Measurements from ENCODE around the gene HBS1L.

The HBS1L gene

DNA sequence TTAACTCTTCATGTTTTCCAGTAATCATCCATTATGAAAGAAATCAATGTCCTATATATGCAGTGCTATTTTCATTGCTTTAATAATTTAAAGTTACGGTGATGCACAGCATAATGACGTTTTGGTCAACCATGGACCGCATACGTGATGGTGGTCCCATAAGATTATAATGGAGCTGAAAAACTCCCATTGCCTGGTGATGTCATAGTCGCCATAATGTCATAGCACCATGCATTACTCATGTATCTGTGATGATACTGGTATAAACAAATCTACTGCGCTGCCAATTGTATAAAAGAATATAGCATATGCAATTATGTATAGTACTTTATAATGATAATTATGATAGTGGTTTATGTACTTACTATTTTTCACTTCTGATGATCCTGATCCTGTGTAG lies 62.5 kb downstream of the HBS1L start:
- peaks cover 22 to 55% (median 47%) of the 10 kb centered on the region in 5 donors for H3K36me3 ChIP-seq (ENCODE audit: control insufficient read depth in 5 of 5, insufficient read depth in 5 of 5, low read length in 5 of 5)
- no peak overlapping the region for H3K27ac ChIP-seq (ENCODE audit: low read depth, low read length)
- no peak overlapping the region for H3K4me3 ChIP-seq (ENCODE audit: low read depth in 1 of 5, low read length in 5 of 5)
- H3K9ac ChIP-seq (ENCODE audit: low read length in 5 of 5), result no peak overlapping the region
- H3K9me3 ChIP-seq (ENCODE audit: control insufficient read depth in 5 of 5, low read length in 5 of 5), result no peaks in the 10 kb centered on the region
- no peaks in the 10 kb centered on the region for H3K27me3 ChIP-seq (ENCODE audit: control insufficient read depth in 5 of 5, insufficient read depth in 4 of 5, low read length in 5 of 5)
- no peaks in the 10 kb centered on the region for H3K4me1 ChIP-seq (ENCODE audit: control insufficient read depth in 5 of 5, insufficient read depth in 5 of 5, low read length in 5 of 5)

DNA sequence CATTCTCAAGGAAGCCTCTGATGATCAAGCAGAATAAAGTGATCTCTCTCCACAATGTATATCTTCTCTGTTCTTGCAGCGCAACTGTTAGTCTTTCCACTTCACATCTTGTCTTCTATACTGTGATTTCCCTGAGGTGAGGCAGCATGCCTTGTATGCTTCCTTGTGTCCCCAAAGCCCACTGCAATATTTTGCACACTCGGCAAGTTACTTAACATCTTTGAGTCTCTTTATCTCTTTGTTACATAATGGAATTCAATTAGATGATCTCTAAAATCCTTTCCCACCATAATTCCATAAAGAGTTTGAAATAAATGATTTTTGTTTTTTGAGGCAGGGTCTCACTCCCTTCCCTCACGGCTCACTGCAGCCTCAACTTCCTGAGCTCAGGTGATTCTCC lies 64.4 kb downstream of the HBS1L start:
- Histone ChIP-seq H3K4me1 (ENCODE audit: control insufficient read depth in 5 of 5, insufficient read depth in 5 of 5, low read length in 5 of 5) (no peaks in the 10 kb centered on the region), H3K9ac (ENCODE audit: low read length in 5 of 5) (no peak overlapping the region), H3K36me3 (ENCODE audit: control insufficient read depth in 5 of 5, insufficient read depth in 5 of 5, low read length in 5 of 5) (peaks cover 16 to 53% (median 45%) of the 10 kb centered on the region in 5 donors)

DNA sequence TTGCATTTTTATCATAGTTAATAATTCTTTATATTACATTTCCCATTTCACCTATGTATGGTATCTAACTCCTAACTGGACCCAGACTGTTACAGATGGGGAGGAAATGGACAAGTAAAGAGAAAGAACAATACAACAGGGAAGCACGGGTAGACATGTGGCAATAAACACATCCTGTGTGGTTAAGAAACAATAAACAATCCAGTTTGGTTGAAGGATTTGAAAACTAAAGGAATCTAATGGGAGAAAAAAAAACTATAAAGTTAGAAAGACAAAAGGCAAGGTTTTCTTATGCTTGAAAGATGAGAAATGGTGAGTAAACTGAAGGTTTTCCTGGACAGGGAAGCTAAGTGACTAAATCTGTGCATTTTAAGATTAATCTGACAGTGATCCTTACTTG lies 69.8 kb downstream of the HBS1L start:
- Histone ChIP-seq H3K9me3 (ENCODE audit: control insufficient read depth in 5 of 5, low read length in 5 of 5) (no peaks in the 10 kb centered on the region), H3K27ac (ENCODE audit: low read depth, low read length) (no peak overlapping the region), H3K27me3 (ENCODE audit: control insufficient read depth in 5 of 5, insufficient read depth in 4 of 5, low read length in 5 of 5) (no peaks in the 10 kb centered on the region), H3K4me1 (ENCODE audit: control insufficient read depth in 5 of 5, insufficient read depth in 5 of 5, low read length in 5 of 5) (peaks cover 0 to 4% (median 0%) of the 10 kb centered on the region in 5 donors), H3K9ac (ENCODE audit: low read length in 5 of 5) (no peak overlapping the region), H3K4me3 (ENCODE audit: low read depth in 1 of 5, low read length in 5 of 5) (no peak overlapping the region), H3K36me3 (ENCODE audit: control insufficient read depth in 5 of 5, insufficient read depth in 5 of 5, low read length in 5 of 5) (peaks cover 23 to 53% (median 37%) of the 10 kb centered on the region in 5 donors)

More for the DNA sequence above, 64.4 kb downstream of the HBS1L start:
- no peak overlapping the region for H3K27ac ChIP-seq (ENCODE audit: low read depth, low read length)
- no peak overlapping the region for H3K4me3 ChIP-seq (ENCODE audit: low read depth in 1 of 5, low read length in 5 of 5)
- no peaks in the 10 kb centered on the region for H3K9me3 ChIP-seq (ENCODE audit: control insufficient read depth in 5 of 5, low read length in 5 of 5)
- H3K27me3 ChIP-seq (ENCODE audit: control insufficient read depth in 5 of 5, insufficient read depth in 4 of 5, low read length in 5 of 5), result no peaks in the 10 kb centered on the region

DNA sequence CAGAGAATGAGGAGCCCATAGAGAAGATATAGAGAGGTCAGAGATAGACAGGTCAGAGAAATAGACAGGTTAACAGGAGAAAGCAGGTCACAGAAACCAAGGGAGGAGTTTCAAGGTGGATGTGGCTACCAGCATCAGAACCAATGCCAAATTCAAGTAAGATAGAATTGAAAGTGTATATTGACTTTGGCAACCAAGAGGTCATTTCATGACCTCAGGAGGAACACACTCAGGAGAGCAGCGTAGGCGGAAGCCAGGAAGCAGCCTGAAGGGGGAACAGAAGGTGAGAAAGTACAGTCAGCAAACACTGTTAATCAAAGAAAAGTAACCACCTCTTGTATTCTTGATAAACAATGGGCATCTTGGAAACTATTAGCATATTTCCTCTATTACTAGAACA lies 70.8 kb downstream of the HBS1L start:
- Histone ChIP-seq H3K4me1 (ENCODE audit: control insufficient read depth in 5 of 5, insufficient read depth in 5 of 5, low read length in 5 of 5) (peaks cover 0 to 4% (median 0%) of the 10 kb centered on the region in 5 donors), H3K27ac (ENCODE audit: low read depth, low read length) (no peak overlapping the region), H3K36me3 (ENCODE audit: control insufficient read depth in 5 of 5, insufficient read depth in 5 of 5, low read length in 5 of 5) (peaks cover 28 to 54% (median 37%) of the 10 kb centered on the region in 5 donors), H3K27me3 (ENCODE audit: control insufficient read depth in 5 of 5, insufficient read depth in 4 of 5, low read length in 5 of 5) (no peaks in the 10 kb centered on the region), H3K4me3 (ENCODE audit: low read depth in 1 of 5, low read length in 5 of 5) (no peak overlapping the region), H3K9ac (ENCODE audit: low read length in 5 of 5) (no peak overlapping the region), H3K9me3 (ENCODE audit: control insufficient read depth in 5 of 5, low read length in 5 of 5) (no peaks in the 10 kb centered on the region)

DNA sequence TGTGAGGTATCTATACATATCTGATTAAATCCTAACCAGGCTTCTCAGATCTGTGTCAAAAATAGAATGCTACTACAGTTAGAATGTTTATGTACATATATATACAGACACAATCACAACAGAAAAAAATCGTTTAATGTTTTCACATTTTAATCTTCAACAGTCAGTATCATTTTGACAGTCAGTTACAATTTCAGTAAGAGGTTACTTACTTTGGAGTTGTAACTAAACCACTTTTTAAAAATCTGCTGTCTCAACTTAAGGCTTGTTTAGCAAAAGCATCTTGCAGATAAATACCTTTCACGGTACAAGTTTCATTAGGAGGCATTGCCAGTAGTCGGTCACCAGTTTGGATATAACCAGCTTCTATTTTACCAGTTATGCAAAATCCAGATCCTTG lies 72.5 kb downstream of the HBS1L start:
- Histone ChIP-seq H3K9me3 (ENCODE audit: control insufficient read depth in 5 of 5, low read length in 5 of 5) (no peaks in the 10 kb centered on the region), H3K9ac (ENCODE audit: low read length in 5 of 5) (no peak overlapping the region), H3K36me3 (ENCODE audit: control insufficient read depth in 5 of 5, insufficient read depth in 5 of 5, low read length in 5 of 5) (peaks cover 29 to 58% (median 42%) of the 10 kb centered on the region in 5 donors), H3K27ac (ENCODE audit: low read depth, low read length) (no peak overlapping the region), H3K27me3 (ENCODE audit: control insufficient read depth in 5 of 5, insufficient read depth in 4 of 5, low read length in 5 of 5) (no peaks in the 10 kb centered on the region), H3K4me3 (ENCODE audit: low read depth in 1 of 5, low read length in 5 of 5) (no peak overlapping the region), H3K4me1 (ENCODE audit: control insufficient read depth in 5 of 5, insufficient read depth in 5 of 5, low read length in 5 of 5) (peaks cover 0 to 4% (median 0%) of the 10 kb centered on the region in 5 donors)

DNA sequence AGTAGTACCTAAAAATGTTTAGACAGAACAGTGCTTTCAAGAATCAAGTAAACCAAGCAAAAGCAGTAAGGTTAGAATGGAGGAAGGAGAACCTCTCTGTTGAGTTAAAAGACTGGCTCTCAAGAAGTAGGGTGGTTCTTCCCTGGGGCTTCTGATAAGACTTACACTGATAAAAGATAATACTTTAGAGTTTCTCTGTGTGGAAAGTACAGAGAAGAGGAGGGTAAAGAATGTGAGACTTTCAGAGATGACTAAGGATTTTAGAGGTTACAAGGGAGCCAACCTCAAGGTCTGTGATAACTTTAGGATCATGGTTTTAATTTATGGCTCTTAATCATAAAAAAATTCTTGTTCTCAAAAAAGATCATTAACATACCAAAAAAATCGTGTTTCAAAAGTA lies 73.8 kb downstream of the HBS1L start:
- Histone ChIP-seq H3K4me3 (ENCODE audit: low read depth in 1 of 5, low read length in 5 of 5) (no peak overlapping the region), H3K9me3 (ENCODE audit: control insufficient read depth in 5 of 5, low read length in 5 of 5) (no peaks in the 10 kb centered on the region), H3K4me1 (ENCODE audit: control insufficient read depth in 5 of 5, insufficient read depth in 5 of 5, low read length in 5 of 5) (peaks cover 0 to 4% (median 0%) of the 10 kb centered on the region in 5 donors), H3K27ac (ENCODE audit: low read depth, low read length) (no peak overlapping the region), H3K9ac (ENCODE audit: low read length in 5 of 5) (no peak overlapping the region), H3K36me3 (ENCODE audit: control insufficient read depth in 5 of 5, insufficient read depth in 5 of 5, low read length in 5 of 5) (peaks cover 29 to 65% (median 42%) of the 10 kb centered on the region in 5 donors), H3K27me3 (ENCODE audit: control insufficient read depth in 5 of 5, insufficient read depth in 4 of 5, low read length in 5 of 5) (no peaks in the 10 kb centered on the region)

DNA sequence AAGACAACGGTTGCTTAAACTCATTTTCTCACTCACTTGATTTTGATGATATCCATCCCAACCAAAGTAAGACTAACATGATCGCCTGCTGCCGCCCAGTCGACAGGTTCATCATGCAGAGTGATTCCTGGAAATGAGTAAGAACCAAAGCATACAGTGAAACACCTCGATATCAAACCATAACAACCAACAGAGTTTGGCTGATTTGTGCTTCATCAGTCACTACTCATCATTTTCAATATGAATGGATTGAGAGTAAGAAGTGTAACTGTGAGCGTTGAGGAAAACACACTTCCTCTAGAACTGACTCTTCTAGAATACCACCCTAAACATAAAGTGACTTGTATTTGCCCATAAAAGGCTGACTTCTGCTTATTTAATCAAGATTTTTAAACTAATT lies 75.5 kb downstream of the HBS1L start:
- Histone ChIP-seq H3K9ac (ENCODE audit: low read length in 5 of 5) (no peak overlapping the region), H3K9me3 (ENCODE audit: control insufficient read depth in 5 of 5, low read length in 5 of 5) (no peaks in the 10 kb centered on the region), H3K4me1 (ENCODE audit: control insufficient read depth in 5 of 5, insufficient read depth in 5 of 5, low read length in 5 of 5) (no peaks in the 10 kb centered on the region), H3K36me3 (ENCODE audit: control insufficient read depth in 5 of 5, insufficient read depth in 5 of 5, low read length in 5 of 5) (peaks cover 20 to 68% (median 38%) of the 10 kb centered on the region in 5 donors), H3K27ac (ENCODE audit: low read depth, low read length) (no peak overlapping the region), H3K27me3 (ENCODE audit: control insufficient read depth in 5 of 5, insufficient read depth in 4 of 5, low read length in 5 of 5) (no peaks in the 10 kb centered on the region), H3K4me3 (ENCODE audit: low read depth in 1 of 5, low read length in 5 of 5) (no peak overlapping the region)

DNA sequence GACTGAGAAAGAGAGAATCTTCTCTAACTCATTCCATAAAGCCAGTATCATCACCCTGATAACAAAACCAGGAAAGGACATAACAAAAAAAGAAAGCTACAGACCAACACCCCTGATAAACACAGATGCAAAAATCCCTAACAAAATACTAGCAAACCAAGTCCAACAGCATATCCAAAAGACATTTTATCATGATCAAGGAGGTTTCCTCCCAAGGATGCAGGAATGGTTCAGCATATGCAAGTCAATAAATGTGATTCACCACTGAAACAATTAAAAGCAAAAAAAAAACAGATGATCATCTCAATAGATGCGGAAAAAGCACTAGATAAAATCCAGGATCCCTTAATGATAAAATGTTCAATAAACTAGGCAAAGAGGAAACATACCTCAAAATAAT lies 80.3 kb downstream of the HBS1L start:
- no peaks in the 10 kb centered on the region for H3K9me3 ChIP-seq (ENCODE audit: control insufficient read depth in 5 of 5, low read length in 5 of 5)
- H3K4me1 ChIP-seq (ENCODE audit: control insufficient read depth in 5 of 5, insufficient read depth in 5 of 5, low read length in 5 of 5), result no peaks in the 10 kb centered on the region
- H3K9ac ChIP-seq (ENCODE audit: low read length in 5 of 5), result no peak overlapping the region
- no peaks in the 10 kb centered on the region for H3K27me3 ChIP-seq (ENCODE audit: control insufficient read depth in 5 of 5, insufficient read depth in 4 of 5, low read length in 5 of 5)
- H3K36me3 ChIP-seq (ENCODE audit: control insufficient read depth in 5 of 5, insufficient read depth in 5 of 5, low read length in 5 of 5), result peaks cover 16 to 58% (median 24%) of the 10 kb centered on the region in 5 donors
- H3K27ac ChIP-seq (ENCODE audit: low read depth, low read length), result no peak overlapping the region
- H3K4me3 ChIP-seq (ENCODE audit: low read depth in 1 of 5, low read length in 5 of 5), result no peak overlapping the region

DNA sequence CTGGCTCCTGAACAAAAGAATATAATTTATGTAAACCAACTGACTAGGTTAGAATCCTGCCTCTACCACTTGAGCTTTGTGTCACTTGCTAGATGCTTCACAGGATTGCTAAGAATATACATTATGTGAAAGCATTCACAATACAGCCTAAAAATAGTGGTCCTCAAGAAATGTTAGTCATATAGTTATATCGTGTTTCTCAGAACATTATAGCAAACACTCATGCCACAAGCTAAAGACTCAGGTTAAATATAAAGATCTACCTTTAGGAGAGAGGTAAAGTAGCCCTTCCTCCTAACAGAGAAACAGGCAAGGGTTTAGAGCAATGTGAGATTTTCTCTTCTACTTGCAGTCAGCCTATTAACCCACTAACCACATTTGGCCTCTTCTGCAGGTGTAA lies 86.9 kb downstream of the HBS1L start:
- Histone ChIP-seq H3K27ac (ENCODE audit: low read depth, low read length) (no peak overlapping the region), H3K9me3 (ENCODE audit: control insufficient read depth in 5 of 5, low read length in 5 of 5) (no peaks in the 10 kb centered on the region), H3K36me3 (ENCODE audit: control insufficient read depth in 5 of 5, insufficient read depth in 5 of 5, low read length in 5 of 5) (peaks cover 23 to 52% (median 39%) of the 10 kb centered on the region in 5 donors), H3K4me1 (ENCODE audit: control insufficient read depth in 5 of 5, insufficient read depth in 5 of 5, low read length in 5 of 5) (no peaks in the 10 kb centered on the region), H3K9ac (ENCODE audit: low read length in 5 of 5) (no peak overlapping the region), H3K4me3 (ENCODE audit: low read depth in 1 of 5, low read length in 5 of 5) (no peak overlapping the region), H3K27me3 (ENCODE audit: control insufficient read depth in 5 of 5, insufficient read depth in 4 of 5, low read length in 5 of 5) (no peaks in the 10 kb centered on the region)

DNA sequence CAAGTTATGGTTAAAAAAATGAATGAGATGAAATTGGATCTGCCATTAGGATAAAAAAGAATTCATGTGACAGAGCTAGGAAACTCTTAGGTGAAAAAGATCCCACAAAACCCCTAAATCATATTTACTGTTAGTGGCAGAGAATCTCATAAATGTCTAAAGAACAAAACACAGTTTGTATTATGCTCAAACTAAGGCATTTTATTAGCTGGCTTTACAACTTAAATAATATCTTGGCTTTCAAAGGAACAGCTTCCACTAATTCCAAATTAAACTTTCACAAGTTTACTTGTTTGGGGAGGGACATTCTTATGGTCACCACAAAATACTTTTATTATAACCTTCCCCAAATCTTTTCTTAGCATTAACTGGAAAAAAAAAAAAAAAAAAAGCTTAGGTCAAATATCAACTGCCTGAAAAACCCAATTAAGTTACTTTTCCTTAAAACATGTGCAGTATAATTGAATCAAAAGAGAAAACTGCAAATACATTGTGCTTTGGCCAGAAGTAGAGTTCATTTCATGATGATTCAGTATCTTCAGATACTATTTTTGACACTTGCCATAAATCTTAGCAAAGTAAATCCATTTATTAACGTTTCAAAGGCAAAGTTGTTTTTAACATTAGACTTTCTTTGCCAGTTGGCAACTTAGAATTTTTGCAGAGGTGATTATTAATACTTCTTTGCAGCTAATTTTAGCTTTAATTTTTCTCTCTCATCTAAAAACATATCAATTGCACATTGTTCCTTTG lies 90.0 kb downstream of the HBS1L start:
- no peaks in the 10 kb centered on the region for H3K4me1 ChIP-seq (ENCODE audit: control insufficient read depth in 5 of 5, insufficient read depth in 5 of 5, low read length in 5 of 5)
- H3K27me3 ChIP-seq (ENCODE audit: control insufficient read depth in 5 of 5, insufficient read depth in 4 of 5, low read length in 5 of 5), result no peaks in the 10 kb centered on the region
- H3K4me3 ChIP-seq (ENCODE audit: low read depth in 1 of 5, low read length in 5 of 5), result no peak overlapping the region
- H3K27ac ChIP-seq (ENCODE audit: low read depth, low read length), result no peak overlapping the region
- no peak overlapping the region for H3K9ac ChIP-seq (ENCODE audit: low read length in 5 of 5)
- peaks cover 22 to 51% (median 47%) of the 10 kb centered on the region in 5 donors for H3K36me3 ChIP-seq (ENCODE audit: control insufficient read depth in 5 of 5, insufficient read depth in 5 of 5, low read length in 5 of 5)
- H3K9me3 ChIP-seq (ENCODE audit: control insufficient read depth in 5 of 5, low read length in 5 of 5), result peaks cover 0 to under 1% (median 0%) of the 10 kb centered on the region in 5 donors

Data from subcutaneous abdominal adipose tissue (tissue), 5 donors.